ENCODE results near the gene MAPK8.

Gene MAPK8

DNA sequence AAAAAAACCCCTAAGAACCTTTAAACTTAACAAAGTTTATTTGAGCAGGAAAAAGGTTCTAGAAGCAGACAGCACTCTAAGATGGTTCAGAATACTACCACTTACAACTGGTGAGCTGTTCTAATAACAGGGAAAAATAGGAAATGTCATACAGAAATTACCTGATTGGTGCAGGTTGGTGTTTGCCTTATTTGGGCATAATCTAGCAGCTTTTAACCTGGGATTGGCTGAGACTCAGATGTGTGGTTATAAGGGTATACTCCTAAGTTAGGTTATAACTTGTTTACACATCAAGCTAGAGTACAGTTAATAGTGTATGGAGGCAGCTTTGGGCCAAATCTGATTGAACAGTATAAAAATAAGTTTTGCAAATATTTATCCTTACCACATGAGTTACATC is 59.8 kb downstream of the MAPK8 start:
- TF ChIP-seq TARDBP (IDR thresholded peaks at IDR 0.05) (no peak), PKNOX1 (IDR thresholded peaks at IDR 0.05) (no peak), NFRKB (IDR thresholded peaks at IDR 0.05) (no peak), ARNT (IDR thresholded peaks at IDR 0.05) (no peak), FOXM1 (IDR thresholded peaks at IDR 0.05; ENCODE audit: borderline replicate concordance) (no peak), CTBP1 (IDR thresholded peaks at IDR 0.05; ENCODE audit: borderline replicate concordance) (no peak), ZNF384 (IDR thresholded peaks at IDR 0.05) (no peak), HDGF (IDR thresholded peaks at IDR 0.05; ENCODE audit: borderline replicate concordance) (no peak)
- DNase-seq (ENCODE audit: extremely low spot score), result no peak
- ChIA-PET CTCF (interaction anchor here (0.6 to 2.1 kb wide), 4 partner anchors 94 to 290 kb away, joined by 3 to 13 read pairs (median 4); no protein-coding TSS in a partner anchor), POLR2A (no interaction called here)

- ChIA-PET POLR2A (no interaction called here), CTCF (interaction anchor here (0.6 to 1.5 kb wide), 2 partner anchors 287 to 289 kb away, joined by 3 to 4 read pairs; no protein-coding TSS in a partner anchor)
- no peak for TF ChIP-seq ELF4 (IDR thresholded peaks at IDR 0.05)
- TF ChIP-seq LEF1 (IDR thresholded peaks at IDR 0.05; ENCODE audit: borderline replicate concordance), result no peak
- no peak for TF ChIP-seq SUZ12 (IDR thresholded peaks at IDR 0.05)
- TF ChIP-seq L3MBTL2 (conservative IDR thresholded peaks at IDR 0.05), result no peak
- no peak for TF ChIP-seq ZNF384 (IDR thresholded peaks at IDR 0.05)
- no peak for TF ChIP-seq PKNOX1 (IDR thresholded peaks at IDR 0.05)
- TF ChIP-seq FOXK2 (IDR thresholded peaks at IDR 0.05), result no peak
- no peak for TF ChIP-seq ARNT (IDR thresholded peaks at IDR 0.05)
- TF ChIP-seq FOXA1 (IDR thresholded peaks at IDR 0.05), result no peak
- no peak for TF ChIP-seq TARDBP (IDR thresholded peaks at IDR 0.05)
- TF ChIP-seq HDGF (IDR thresholded peaks at IDR 0.05; ENCODE audit: borderline replicate concordance), result no peak
- TF ChIP-seq SP1 (IDR thresholded peaks at IDR 0.05), result no peak
- no peak for TF ChIP-seq CTBP1 (IDR thresholded peaks at IDR 0.05; ENCODE audit: borderline replicate concordance)
- no peak for TF ChIP-seq NFRKB (IDR thresholded peaks at IDR 0.05)
Measured at GRCh38 chr10:48369501-48369900, 63.0 kb downstream of the MAPK8 start.

DNA sequence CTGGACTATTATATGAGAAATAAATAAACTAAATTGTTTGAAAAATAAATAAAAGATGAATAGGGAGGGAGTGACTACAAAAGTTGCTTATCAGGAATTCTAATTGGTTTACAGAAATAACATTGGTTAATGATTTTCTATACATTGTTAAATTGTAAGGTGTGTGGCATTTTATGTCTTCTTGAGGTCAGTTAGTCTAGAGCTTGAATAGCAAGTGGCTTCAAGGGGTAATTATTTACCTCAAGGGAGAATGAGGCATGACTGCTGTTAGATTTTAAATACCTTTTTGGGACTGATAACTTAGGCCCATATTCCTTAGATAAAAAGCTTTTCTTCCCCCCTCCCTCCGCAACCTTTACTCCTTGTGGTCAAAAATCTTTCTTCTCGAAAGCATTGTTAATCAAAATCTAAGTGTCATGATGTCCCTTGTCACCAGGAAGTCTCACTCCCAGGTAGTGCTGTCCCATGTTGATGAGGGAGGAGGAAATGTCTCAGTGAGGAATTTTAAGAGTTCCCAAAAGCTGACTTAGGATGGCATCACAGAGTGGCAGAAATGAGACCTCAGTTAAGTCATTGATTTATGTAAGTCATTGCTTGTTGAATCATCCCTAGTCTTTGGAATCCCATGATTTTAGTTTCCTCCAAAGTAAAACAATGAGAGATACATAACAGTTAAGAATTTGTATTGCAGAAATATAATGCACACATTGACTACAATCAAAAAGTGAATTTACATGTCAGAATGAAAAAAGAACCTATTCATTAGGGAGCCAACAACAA is 71.5 kb downstream of the MAPK8 start:
- CTCF ChIA-PET, result no interaction called here
- POLR2A ChIA-PET, result no interaction called here
- no peak for TF ChIP-seq NFRKB (IDR thresholded peaks at IDR 0.05)
- no peak for TF ChIP-seq ARNT (IDR thresholded peaks at IDR 0.05)
- no peak for TF ChIP-seq SP1 (IDR thresholded peaks at IDR 0.05)
- TF ChIP-seq SUZ12 (IDR thresholded peaks at IDR 0.05), result no peak
- no peak for DNase-seq (ENCODE audit: extremely low spot score)

More at GRCh38 chr10:48369501-48369900, 63.0 kb downstream of the MAPK8 start:
- DNase-seq (ENCODE audit: extremely low spot score), result no peak

DNA sequence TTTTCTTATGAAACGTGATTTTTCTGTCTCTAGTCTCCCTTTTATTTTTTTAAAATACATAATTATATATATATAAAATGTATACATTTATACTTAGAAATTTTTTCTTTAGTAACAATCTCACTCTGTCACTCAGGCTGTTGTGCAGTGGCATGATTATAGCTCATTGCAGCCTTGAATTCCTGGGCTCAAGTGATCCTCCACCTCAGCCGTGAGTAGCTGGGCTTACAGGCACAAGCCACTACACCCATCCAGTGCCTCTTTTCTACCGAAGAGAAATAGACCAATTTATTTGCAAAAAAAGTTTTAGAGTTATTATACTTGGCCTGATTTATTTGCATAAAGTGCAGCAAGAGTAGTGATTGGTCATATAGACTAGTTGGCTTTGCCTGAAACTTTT is 72.2 kb downstream of the MAPK8 start:
- TF ChIP-seq FOXM1 (IDR thresholded peaks at IDR 0.05; ENCODE audit: borderline replicate concordance) (no peak), ARNT (IDR thresholded peaks at IDR 0.05) (no peak), PKNOX1 (IDR thresholded peaks at IDR 0.05) (no peak), ZNF384 (IDR thresholded peaks at IDR 0.05) (no peak), FOXA1 (IDR thresholded peaks at IDR 0.05) (no peak), L3MBTL2 (conservative IDR thresholded peaks at IDR 0.05) (no peak), SP1 (IDR thresholded peaks at IDR 0.05) (no peak), NFRKB (IDR thresholded peaks at IDR 0.05) (no peak), TARDBP (IDR thresholded peaks at IDR 0.05) (no peak), ELF4 (IDR thresholded peaks at IDR 0.05) (no peak), HDGF (IDR thresholded peaks at IDR 0.05; ENCODE audit: borderline replicate concordance) (no peak), FOXK2 (IDR thresholded peaks at IDR 0.05) (no peak)
- no peak for DNase-seq (ENCODE audit: extremely low spot score)
- POLR2A ChIA-PET, result no interaction called here

GRCh38 chr10:48381971-48382370 is 75.5 kb downstream of the MAPK8 start:
- ChIA-PET POLR2A (no interaction called here), CTCF (no interaction called here)
- DNase-seq (ENCODE audit: extremely low spot score), result no peak
- TF ChIP-seq HDGF (IDR thresholded peaks at IDR 0.05; ENCODE audit: borderline replicate concordance) (no peak), L3MBTL2 (conservative IDR thresholded peaks at IDR 0.05) (no peak), ZNF384 (IDR thresholded peaks at IDR 0.05) (no peak), FOXA1 (IDR thresholded peaks at IDR 0.05) (no peak), LEF1 (IDR thresholded peaks at IDR 0.05; ENCODE audit: borderline replicate concordance) (no peak), ELF4 (IDR thresholded peaks at IDR 0.05) (no peak), NFRKB (IDR thresholded peaks at IDR 0.05) (no peak), TARDBP (IDR thresholded peaks at IDR 0.05) (no peak), BHLHE40 (IDR thresholded peaks at IDR 0.05; ENCODE audit: borderline replicate concordance) (no peak), ARNT (IDR thresholded peaks at IDR 0.05) (no peak), SUZ12 (IDR thresholded peaks at IDR 0.05) (no peak), PKNOX1 (IDR thresholded peaks at IDR 0.05) (no peak), FOXK2 (IDR thresholded peaks at IDR 0.05) (no peak), SP1 (IDR thresholded peaks at IDR 0.05) (no peak)

More for the DNA sequence above, 72.2 kb downstream of the MAPK8 start:
- CTCF ChIA-PET, result no interaction called here

GRCh38 chr10:48382982-48383381 is 76.5 kb downstream of the MAPK8 start:
- ChIA-PET POLR2A (no interaction called here), CTCF (no interaction called here)
- DNase-seq (ENCODE audit: extremely low spot score), result no peak
- TF ChIP-seq FOXA1 (IDR thresholded peaks at IDR 0.05), result no peak
- no peak for TF ChIP-seq CTBP1 (IDR thresholded peaks at IDR 0.05; ENCODE audit: borderline replicate concordance)
- TF ChIP-seq FOXK2 (IDR thresholded peaks at IDR 0.05), result no peak
- TF ChIP-seq L3MBTL2 (conservative IDR thresholded peaks at IDR 0.05), result no peak
- no peak for TF ChIP-seq PKNOX1 (IDR thresholded peaks at IDR 0.05)
- TF ChIP-seq ELF4 (IDR thresholded peaks at IDR 0.05), result no peak
- no peak for TF ChIP-seq HDGF (IDR thresholded peaks at IDR 0.05; ENCODE audit: borderline replicate concordance)
- TF ChIP-seq FOXM1 (IDR thresholded peaks at IDR 0.05; ENCODE audit: borderline replicate concordance), result no peak
- no peak for TF ChIP-seq LEF1 (IDR thresholded peaks at IDR 0.05; ENCODE audit: borderline replicate concordance)
- no peak for TF ChIP-seq SP1 (IDR thresholded peaks at IDR 0.05)
- no peak for TF ChIP-seq TARDBP (IDR thresholded peaks at IDR 0.05)
- TF ChIP-seq ARNT (IDR thresholded peaks at IDR 0.05), result no peak
- TF ChIP-seq BHLHE40 (IDR thresholded peaks at IDR 0.05; ENCODE audit: borderline replicate concordance), result no peak
- TF ChIP-seq SUZ12 (IDR thresholded peaks at IDR 0.05), result no peak
- TF ChIP-seq ZNF384 (IDR thresholded peaks at IDR 0.05), result no peak
- no peak for TF ChIP-seq NFRKB (IDR thresholded peaks at IDR 0.05)
